Calu3 (cell line): ENCODE measurements around the gene C2CD4A. TPM values are rescaled to one million over a fixed set of nuclear protein-coding genes. Genes with fewer than 3 reads are reported as not detected.

Experiments used
- BruUV-seq: library from RNA; stranded (reverse); fragments of 400-500 nt; replicated peaks from 2 replicates; lab custom pipeline; 2021; lab: Mats Ljungman, UMichigan
- CTCF ChIA-PET: fragments of 300-600 bp; sonication (Branson Sonifier 250); formaldehyde crosslinking; loops from one replicate; lab custom pipeline; 2022; ENCODE audit warnings: antibody characterized with exemption; lab: Charles Lee
- DNase-seq: peaks from one replicate; pipeline ENCODE4 v3.0.0; 2022
- H3K27ac Mint-ChIP-seq: one replicate; pipeline ENCODE4 v1.8.0; 2022; ENCODE audit warnings: mixed read lengths; ENCODE audit not compliant: unreplicated experiment
- H3K27me3 Mint-ChIP-seq: one replicate; pipeline ENCODE4 v1.8.0; 2022; ENCODE audit warnings: mixed read lengths; ENCODE audit not compliant: unreplicated experiment
- H3K36me3 Mint-ChIP-seq: one replicate; pipeline ENCODE4 v1.8.0; 2022; ENCODE audit warnings: mild to moderate bottlenecking, moderate library complexity, mixed read lengths; ENCODE audit not compliant: insufficient read depth, unreplicated experiment
- H3K4me1 Mint-ChIP-seq: one replicate; pipeline ENCODE4 v1.8.0; 2022; ENCODE audit warnings: mild to moderate bottlenecking, low read depth, mixed read lengths; ENCODE audit not compliant: unreplicated experiment
- H3K4me3 Mint-ChIP-seq: one replicate; pipeline ENCODE4 v1.8.0; 2022; ENCODE audit warnings: mild to moderate bottlenecking, low read depth, moderate library complexity, mixed read lengths; ENCODE audit not compliant: unreplicated experiment
- H3K9me3 Mint-ChIP-seq: one replicate; pipeline ENCODE4 v1.8.0; 2022; ENCODE audit warnings: low read depth, mixed read lengths; ENCODE audit not compliant: unreplicated experiment
- CTCF ChIP-seq: fragments of 200-600 bp; IDR thresholded peaks from one replicate; pipeline ENCODE4 v1.8.0; 2022; ENCODE audit warnings: antibody characterized with exemption; ENCODE audit not compliant: unreplicated experiment
- intact Hi-C: fragments of 100-400 bp; cut with micrococcal nuclease; formaldehyde crosslinking; loops from one replicate; pipeline ENCODE4 v1.10.0; 2022; ENCODE audit not compliant: unreplicated experiment
- total RNA-seq: library from RNA; stranded (reverse); gene quantifications from 2 replicates; pipeline ENCODE4 v1.2.3, GENCODE V29; 2022

C2CD4A gene
- total RNA-seq, 1 experiment from 2014 or later: 17.6 TPM

- no peaks in the 10 kb centered on the region for H3K27me3 Mint-ChIP-seq
- CTCF ChIA-PET: interaction anchor here (0.6 to 1.3 kb wide), 3 partner anchors 11 to 255 kb away, joined by 3 to 4 read pairs (median 3); no protein-coding TSS in a partner anchor
- no peak for TF ChIP-seq CTCF
- H3K36me3 Mint-ChIP-seq: peaks cover 8% of the 10 kb centered on the region
- H3K9me3 Mint-ChIP-seq: peaks cover 2% of the 10 kb centered on the region
- no peak overlapping the region for H3K27ac Mint-ChIP-seq
- intact Hi-C loops: loop anchor here (1.0 kb wide), 1 partner anchor 255 kb away; no protein-coding TSS in a partner anchor
- BruUV-seq: no TSS peak
- H3K4me1 Mint-ChIP-seq: peaks cover 54% of the 10 kb centered on the region
- DNase-seq: no peak
- H3K4me3 Mint-ChIP-seq: no peak overlapping the region
These were observed 14.1 kb upstream of the C2CD4A start for GRCh38 chr15:62052713-62053112.

- no peak for TF ChIP-seq CTCF
- H3K9me3 Mint-ChIP-seq: peaks cover 2% of the 10 kb centered on the region
- intact Hi-C loops: loop anchor here (1.0 kb wide), 1 partner anchor 254 kb away; no protein-coding TSS in a partner anchor
- no peak overlapping the region for H3K27ac Mint-ChIP-seq
- no peaks in the 10 kb centered on the region for H3K27me3 Mint-ChIP-seq
- peaks cover 12% of the 10 kb centered on the region for H3K36me3 Mint-ChIP-seq
- BruUV-seq: no TSS peak
- H3K4me1 Mint-ChIP-seq: peaks cover 62% of the 10 kb centered on the region
- H3K4me3 Mint-ChIP-seq: no peak overlapping the region
- CTCF ChIA-PET: no interaction called here
- DNase-seq: no peak
These were observed 13.2 kb upstream of the C2CD4A start for GRCh38 chr15:62053439-62054085.

- no peak for TF ChIP-seq CTCF
- DNase-seq: no peak
- Mint-ChIP-seq H3K36me3 (peaks cover 26% of the 10 kb centered on the region), H3K9me3 (no peaks in the 10 kb centered on the region), H3K27me3 (no peaks in the 10 kb centered on the region), H3K4me3 (peak overlapping the region; percentile 17), H3K27ac (peak overlapping the region; percentile 47), H3K4me1 (peaks cover 62% of the 10 kb centered on the region)
- intact Hi-C loops: loop anchor here (5.0 kb wide), 1 partner anchor 178 kb away; no protein-coding TSS in a partner anchor
- CTCF ChIA-PET: no interaction called here
- no TSS peak for BruUV-seq
These were observed 11.8 kb upstream of the C2CD4A start for GRCh38 chr15:62054979-62055378.

- intact Hi-C loops: loop anchor here (5.0 kb wide), 1 partner anchor 180 kb away; no protein-coding TSS in a partner anchor
- CTCF ChIA-PET: no interaction called here
- peaks cover 40% of the 10 kb centered on the region for H3K36me3 Mint-ChIP-seq
- peaks cover 68% of the 10 kb centered on the region for H3K4me1 Mint-ChIP-seq
- no peak for DNase-seq
- no TSS peak for BruUV-seq
- no peaks in the 10 kb centered on the region for H3K9me3 Mint-ChIP-seq
- no peak overlapping the region for H3K27ac Mint-ChIP-seq
- TF ChIP-seq CTCF: no peak
- no peaks in the 10 kb centered on the region for H3K27me3 Mint-ChIP-seq
- H3K4me3 Mint-ChIP-seq: no peak overlapping the region
These were observed 9.3 kb upstream of the C2CD4A start for GRCh38 chr15:62057341-62057980.
